ENCODE measurements around the gene UBN2.
"Not testable (repeated sequence)": the region's sequence is repeated elsewhere in the genome, so short reads cannot be mapped to it uniquely, and the experiment has no call there.

UBN2 gene

DNA sequence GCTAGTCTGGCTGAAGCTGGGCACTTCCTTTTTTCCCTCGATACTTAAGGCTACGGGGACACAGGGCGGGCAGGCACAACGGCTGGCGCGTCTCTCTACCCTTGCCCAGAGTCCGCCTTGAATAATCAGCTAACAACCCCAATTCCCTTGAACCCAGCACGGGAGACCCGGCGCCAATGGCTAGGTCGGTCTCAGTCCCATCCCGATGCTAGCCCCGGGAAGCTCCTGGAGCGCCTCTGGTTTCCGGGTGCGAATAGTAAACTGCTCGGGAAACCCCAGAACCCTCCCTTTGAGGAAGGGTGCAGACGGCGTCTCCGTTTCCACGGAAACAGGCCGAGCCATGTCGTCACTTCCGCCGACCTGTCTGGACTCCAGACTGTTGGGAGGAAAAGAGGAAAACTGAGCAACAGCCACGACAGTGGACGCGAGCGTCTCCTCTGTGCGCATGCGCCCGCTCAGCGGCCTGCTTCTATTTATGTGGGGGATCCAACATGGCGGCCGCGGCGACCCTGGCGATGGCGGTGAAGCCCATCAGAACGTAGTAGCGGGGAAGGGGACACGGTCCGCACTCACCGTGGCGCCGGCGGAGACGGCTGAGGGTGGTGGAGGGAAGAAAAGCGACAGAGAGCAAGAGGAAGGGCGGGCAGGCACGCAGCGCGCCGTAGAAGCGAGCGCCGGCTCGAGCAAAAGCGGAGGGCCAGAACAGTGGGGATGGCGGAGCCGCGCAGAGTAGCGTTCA, at the start of gene UBN2:
UBN2 (plus strand) TSS at position 464 of the 739 bp plus-strand sequence; CDS start at position 712, 248 bp downstream.
- peak; percentile 96 to 98 for DNase-seq

DNA sequence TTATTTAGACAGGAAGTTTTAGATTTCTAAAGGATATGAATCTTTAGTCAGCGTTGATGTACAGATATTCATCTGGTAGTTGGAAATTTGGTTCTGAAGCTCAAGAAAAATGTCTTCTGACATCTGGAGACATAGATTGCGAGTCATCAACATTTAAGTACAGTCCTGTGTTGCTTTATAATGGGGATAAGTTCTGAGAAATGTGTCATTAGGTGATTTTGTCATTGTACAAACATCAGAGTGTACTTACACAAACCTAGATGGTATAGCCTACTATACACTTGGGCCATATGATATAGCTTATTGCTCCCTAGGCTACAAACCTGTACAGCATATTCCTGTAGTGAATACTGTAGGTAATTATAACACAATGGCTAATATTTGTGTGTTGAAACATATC, 49.6 kb upstream of the UBN2 start:
- DNase-seq, result no peak

DNA sequence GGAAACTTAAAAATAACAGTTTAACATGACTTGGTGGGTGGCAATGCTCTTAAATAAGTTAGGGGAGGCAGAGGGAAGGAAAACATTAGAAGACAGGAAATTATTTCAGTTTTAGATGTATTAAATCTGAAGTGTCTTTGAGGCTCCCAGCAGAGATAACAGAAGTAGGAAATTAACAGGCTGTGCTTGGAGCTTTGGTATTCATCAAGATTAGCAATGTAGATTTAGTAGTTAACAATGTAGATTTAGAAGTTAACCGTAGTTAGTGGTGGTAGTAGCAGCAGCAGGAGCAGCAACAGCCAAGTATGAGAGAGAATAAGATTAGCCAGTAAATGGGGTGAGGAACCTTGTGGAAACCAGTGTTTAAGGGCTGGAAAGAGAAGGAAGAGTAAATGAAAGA, 48.7 kb upstream of the UBN2 start:
- no peak for DNase-seq

DNA sequence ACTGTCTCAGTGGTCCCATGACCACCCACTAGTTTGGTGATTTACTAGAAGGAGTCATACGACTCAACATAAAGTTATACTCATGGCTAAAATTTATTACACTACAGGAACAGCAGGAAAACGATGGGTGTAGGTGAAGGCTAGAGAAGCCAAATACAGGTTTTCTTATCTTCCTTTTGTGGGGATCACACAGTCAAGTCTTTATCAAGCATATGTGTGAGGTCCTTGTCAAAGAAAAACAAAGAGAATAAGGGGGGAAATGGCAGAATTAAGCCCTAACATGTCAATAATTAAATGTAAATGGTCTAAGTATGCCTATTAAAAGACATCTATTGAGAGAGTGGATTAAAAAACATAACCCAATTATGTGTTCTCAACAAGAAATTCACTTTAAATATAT, 47.8 kb upstream of the UBN2 start:
- DNase-seq, result no peak

DNA sequence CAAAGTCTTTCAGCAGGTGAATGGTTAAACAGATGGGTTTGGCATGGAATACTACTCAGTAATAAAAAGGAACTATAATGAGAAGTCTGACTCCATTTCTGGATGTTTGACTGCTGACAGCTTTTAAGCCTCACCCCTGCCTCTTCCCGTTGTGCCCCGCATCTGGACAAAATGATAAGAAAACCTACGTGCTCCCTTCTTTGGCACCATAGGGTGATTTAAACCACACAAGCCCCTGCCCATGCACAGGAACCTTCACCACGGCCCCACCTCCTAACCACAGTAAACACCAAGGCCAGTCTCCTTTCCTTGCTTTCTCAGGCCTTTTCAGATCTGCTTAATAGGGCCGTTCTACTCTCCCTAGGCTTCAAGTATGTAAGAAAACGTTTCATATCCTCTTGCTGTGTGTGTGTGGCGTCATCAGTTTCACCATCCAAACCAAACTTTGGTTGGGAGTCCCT, 47.1 kb upstream of the UBN2 start:
- no peak for DNase-seq

DNA sequence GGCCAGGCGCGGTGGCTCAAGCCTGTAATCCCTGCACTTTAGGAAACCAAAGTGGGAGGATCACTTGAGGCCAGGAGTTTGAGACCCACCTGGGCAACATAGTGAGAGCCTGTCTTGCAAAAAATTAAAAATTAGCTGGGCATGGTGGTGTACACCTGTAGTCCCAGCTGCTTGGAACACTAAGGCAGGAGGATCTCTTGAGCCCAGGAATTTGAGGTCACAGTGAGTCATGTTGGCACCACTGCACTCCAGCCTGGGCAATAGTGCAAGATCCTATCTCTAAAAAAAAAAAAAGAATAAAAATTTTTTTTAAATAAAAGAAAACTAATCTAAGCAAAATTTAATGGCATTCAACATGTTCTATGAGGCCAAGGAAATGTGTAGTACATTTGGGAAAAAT, 44.9 kb upstream of the UBN2 start:
- DNase-seq, result no peak

DNA sequence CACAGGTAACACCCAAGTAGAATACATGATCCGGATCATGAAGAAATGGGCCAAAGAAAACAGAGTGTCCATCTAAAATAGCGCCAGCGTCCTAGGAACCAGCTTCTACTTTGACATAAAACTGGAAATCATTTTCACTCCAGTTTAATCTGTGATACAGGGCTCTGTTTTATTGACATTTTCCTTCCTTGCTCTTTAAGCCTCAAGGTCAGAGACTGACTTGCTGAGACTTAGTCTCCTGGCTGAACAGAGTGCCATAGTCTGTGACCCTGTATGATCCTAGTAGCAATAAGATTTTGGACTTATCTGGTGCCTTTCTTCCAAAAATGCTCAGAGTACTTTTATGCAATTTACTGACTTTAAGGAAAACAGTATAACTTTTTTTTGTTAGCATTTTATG, 41.7 kb upstream of the UBN2 start:
- no peak for DNase-seq

DNA sequence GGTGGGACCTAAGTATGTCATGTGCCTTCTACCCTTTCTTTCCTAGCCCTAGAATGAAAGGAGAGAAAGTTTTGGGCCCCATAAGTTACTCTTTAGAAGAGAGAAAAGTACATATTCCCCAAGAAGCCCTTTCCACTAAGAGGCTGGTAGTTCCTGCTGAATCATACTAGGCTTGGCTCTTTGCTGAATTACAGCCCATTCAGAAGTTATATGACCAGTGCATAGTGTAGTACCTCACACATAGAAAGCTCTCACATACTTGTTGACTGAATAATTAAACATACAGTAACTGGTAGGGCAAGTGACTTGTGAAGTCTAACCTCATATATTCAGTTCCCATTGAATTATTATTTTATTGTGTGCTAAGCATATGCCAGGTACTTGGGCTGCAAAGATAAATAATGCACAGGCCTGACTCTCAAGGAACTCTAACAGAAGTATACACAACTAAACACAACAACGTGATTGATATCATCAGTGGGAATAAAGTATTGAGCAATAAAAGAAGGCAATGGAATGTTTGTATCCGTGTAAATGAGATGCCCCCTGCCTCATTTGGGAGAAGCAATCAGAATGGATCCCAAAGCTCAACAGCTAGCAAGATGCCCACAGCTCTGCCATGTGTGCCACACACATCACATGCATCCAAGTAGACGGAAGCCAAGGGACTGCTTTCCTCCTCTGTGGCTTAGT, 38.9 kb upstream of the UBN2 start:
- no peak for DNase-seq

DNA sequence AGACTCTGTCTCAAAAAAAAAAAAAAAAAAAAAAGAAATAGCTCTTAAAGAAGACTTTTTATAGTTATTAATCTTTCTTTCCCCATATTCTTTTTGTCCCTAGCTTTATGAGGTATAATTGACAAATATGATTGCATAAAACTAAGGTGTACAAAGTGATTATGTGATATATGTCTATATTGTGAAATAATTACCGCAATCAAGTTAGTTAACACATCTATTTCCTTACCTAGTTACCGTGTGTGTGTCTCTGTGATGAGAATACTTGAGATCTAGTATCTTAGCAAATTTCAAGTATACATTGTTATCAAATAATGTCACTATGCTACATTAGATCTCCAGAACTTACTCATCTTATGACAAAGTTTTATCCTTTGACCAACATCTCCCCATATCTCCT, 30.7 kb upstream of the UBN2 start:
- no peak for DNase-seq

DNA sequence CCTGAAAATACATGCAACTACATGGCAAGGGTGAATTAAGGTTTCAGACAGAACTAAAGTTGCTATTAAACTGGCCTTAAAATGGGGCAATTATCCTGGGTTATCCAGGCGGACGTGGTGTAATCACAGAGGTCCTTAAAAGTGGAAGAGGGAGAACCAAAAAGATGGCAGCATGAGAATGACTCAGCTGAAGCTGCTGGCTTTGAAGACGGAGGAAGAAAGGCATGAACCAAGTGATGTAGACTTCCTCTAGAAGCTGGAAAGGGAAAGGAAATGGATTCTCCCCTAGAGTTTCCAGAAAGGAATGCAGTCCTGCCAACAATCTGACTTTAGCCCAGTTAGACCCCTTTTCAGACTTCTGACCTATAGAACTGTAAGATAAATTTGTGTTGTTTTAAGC, 27.0 kb upstream of the UBN2 start:
- no peak for DNase-seq

DNA sequence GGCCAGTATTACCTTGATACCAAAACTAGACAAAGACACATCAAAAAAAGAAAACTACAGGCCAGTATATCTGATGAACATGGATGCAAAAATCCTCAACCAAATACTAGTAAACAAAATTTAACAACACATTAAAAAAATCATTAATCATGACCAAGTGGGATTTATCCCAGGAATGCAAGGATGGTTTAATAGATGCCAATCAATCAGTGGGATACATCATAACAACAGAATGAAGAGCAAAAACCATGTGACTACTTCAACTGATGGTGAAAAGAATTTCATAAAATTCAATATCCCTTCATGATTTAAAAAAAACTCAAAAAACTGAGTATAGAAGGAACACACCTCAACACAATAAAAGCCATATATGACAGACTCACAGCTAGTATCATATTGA, 25.2 kb upstream of the UBN2 start:
- DNase-seq, result no peak

DNA sequence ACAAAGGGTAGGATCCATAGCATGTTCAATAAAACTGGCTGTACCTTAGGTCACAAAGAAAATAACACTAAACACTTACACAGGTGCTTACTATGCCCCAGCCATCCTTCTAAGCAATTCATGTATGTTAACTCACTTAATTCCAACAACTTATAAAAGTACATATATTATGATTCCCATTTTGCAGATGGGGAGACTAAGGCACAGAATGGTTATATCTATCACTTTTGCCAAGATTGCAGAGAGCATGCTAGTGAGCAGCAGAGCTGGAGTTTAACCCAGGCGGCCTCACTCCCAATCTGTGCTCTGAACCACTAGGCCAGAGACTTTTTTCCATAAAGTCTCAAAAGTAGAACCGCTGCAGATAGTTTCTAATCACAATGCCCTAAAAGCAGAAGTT, 18.9 kb upstream of the UBN2 start:
- DNase-seq, result no peak

DNA sequence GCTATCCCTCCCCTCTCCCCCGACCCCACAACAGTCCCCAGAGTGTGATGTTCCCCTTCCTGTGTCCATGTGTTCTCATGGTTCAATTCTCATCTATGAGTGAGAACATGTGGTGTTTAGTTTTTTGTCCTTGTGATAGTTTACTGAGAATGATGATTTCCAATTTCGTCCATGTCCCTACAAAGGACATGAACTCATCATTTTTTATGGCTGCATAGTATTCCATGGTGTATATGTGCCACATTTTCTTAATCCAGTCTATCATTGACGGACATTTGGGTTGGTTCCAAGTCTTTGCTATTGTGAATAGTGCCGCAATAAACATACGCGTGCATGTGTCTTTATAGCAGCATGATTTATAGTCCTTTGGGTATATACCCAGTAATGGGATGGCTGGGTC, 17.5 kb upstream of the UBN2 start:
- DNase-seq, result not testable (repeated sequence)

DNA sequence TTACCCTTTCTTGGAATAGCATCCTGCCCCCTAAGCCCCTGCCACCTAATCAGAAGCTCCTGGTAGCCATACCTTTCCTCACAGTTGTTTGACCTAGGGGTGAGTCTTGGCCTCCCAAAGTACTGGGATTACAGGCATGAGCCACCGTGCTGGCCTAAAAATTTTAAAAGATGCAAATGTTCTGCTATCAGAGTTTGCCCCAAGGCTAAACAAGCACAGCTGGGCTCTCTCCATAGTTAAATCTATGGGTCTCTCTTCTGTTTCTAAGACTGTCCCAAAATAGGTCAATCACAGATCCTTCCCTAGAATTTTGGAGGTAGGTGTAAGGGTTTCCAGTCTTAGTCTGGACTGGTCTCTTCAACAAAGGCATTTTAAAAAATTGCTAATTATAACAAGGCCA, 12.9 kb upstream of the UBN2 start:
- DNase-seq, result no peak

DNA sequence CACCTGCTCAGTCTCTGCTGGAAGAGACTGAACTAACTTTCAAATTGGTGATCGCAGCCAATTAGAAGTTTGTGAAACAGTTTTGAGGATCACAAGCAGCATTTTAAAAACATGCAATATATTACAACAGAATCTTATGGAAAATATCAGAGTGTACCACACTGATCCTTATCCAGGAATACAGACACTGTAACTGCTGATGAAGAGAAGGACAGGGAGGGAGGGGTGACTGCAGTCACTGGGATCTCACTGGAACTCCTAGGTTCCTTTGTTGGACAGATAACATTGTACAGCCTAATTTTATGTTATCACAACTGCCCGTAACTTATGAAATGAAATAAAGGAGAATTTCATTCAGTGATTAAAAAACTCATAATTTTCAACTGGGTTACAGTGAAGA, 6.8 kb upstream of the UBN2 start:
- DNase-seq, result no peak

DNA sequence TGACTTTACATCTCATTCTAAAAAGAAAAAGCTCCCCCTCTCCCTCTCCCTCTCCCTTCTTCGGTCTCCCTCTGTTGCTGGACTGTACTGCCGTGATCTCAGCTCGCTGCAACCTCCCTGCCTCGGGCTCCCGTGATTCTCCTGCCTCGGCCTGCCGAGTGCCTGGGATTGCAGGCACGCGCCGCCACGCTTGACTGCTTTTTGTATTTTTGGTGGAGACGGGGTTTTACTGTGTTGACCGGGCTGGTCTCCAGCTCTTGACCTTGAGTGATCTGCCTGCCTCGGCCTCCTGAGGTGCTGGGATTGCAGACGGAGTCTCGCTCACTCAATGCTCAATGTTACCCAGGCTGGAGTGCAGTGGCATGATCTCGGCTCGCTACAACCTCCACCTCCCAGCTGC, 6.2 kb upstream of the UBN2 start:
- not testable (repeated sequence) for DNase-seq

DNA sequence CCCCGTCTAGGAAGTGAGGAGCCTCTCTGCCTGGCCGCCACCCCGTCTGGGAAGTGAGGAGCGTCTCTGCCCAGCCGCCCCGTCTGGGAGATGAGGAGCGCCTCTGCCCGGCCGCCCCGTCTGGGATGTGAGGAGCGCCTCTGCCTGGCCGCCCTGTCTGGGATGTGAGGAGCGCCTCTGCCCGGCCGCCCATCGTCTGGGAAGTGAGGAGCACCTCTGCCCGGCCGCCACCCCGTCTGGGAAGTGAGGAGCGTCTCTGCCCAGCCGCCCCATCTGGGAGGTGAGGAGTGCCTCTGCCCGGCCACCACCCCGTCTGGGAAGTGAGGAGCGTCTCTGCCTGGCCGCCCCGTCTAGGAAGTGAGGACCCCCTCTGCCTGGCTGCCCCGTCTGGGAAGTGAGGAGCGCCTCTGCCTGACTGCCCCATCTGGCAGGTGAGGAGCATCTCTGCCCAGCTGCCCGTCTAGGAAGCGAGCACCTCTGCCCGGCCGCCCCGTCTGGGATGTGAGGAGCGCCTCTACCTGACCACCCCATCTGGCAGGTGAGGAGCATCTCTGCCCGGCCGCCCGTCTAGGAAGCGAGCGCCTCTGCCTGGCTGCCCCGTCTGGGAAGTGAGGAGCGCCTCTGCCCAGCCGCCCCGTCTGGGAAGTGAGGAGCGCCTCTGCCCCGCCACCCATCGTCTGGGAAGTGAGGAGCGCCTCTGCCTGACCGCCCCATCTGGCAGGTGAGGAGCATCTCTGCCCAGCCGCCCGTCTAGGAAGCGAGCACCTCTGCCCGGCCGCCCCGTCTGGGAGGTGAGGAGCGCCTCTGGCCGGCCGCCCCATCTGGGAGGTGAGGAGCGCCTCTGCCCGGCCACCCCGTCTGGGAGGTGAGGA, 5.5 kb upstream of the UBN2 start:
- DNase-seq, result not testable (repeated sequence)

DNA sequence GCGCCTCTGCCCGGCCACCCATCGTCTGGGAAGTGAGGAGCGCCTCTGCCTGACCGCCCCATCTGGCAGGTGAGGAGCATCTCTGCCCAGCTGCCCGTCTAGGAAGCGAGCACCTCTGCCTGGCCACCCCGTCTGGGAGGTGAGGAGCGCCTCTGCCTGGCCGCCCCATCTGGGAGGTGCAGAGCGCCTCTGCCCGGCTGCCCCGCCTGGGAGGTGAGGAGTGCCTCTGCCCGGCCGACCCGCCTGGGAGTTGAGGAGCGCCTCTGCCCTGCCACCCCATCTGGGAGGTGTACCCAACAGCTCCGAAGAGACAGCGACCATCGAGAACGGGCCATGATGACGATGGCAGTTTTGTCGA, 4.9 kb upstream of the UBN2 start:
- DNase-seq, result not testable (repeated sequence)

DNA sequence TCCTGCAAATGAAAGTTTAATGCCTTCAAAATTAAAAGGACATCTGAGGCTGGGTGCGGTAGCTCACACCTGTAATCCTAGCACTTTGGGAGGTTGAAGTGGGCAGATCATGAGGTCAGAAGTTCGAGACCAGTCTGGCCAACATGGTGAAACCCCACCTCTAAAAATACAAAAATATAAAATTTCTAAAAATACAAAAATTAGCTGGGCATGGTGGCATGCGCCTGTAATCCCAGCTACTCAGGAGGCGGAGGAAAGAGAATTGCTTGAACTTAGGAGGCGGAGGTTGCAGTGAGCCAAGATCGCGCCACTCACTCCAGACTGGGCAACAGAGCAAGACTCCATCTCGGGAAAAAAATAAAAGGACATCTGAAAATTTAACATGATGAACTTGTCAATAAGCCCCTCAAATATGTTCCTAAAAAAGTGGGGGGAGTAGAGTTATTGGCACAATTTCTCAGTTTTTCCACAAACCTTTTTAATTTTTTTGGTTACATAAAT, 4.0 kb upstream of the UBN2 start:
- not testable (repeated sequence) for DNase-seq

DNA sequence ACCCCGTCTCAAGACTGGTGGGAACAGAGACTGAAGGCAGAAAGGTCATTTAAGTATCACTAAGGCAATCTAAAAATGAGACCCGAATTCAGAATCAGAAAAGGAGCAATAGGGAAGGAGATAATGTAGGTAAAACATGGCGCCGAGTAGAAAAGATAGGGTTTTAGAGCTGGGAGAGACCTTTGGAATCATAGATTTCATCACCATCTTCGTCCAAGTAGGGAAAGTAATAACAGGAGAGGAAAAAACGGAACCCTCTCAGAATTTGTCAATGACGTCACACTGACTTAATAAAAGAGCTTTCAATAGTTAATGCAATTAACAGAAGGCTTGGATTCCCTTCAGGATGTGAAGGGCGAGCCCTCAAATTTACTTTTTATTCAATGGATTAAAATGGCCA, 1.0 kb upstream of the UBN2 start:
- DNase-seq, result no peak

DNA sequence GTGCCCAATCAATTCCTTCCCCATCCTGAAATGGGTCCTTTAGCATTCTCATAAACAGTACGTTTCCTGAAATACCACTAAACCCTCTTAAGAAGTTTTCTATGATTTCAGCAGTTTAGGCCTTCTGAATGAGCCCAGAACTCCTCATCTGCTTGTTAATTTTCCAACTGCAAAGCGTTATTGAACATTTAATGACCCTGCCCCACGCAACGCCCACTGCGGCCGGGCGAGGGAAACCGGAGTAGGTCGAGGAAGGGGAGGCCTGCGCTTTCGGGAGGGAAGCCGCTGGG, 608 bp upstream of the UBN2 start:
- DNase-seq, result peak in 1 of 2 experiments; percentile 34

DNA sequence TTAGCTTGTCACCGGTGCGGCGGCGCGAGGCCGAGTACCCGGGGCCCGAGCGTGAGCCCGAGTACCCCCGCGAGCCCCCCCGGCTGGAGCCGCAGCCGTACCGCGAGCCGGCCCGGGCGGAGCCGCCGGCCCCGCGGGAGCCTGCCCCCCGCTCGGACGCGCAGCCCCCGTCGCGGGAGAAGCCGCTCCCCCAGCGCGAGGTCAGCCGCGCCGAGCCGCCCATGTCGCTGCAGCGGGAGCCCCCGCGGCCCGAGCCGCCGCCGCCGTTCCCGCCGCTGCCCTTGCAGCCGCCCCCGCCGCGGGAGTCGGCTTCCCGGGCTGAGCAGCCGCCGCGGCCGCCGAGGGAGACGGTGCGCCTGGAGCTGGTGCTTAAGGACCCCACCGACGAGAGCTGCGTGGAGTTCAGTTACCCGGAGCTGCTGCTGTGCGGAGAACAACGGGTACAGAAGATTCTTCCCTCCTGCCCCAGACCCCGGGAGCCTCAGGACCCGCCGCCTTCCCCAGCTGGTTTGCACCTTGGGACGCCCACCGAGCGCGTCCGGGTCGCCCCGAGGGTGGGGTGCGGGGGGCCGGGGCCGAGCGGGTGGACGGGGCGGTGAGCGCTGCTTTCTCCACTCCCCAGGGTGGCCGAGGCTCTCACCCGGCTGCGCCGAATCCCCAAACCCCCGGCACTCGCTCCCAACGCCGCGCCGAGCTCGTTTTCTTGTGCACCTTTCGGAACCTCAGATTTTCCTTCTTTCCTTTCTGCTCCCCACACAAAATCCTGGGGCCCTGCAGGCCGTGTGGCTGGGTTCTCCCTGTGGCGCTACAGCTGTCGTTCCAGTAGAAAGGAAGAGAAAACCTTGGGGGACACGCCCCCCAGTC, 708 bp downstream of the UBN2 start:
- no peak for DNase-seq

DNA sequence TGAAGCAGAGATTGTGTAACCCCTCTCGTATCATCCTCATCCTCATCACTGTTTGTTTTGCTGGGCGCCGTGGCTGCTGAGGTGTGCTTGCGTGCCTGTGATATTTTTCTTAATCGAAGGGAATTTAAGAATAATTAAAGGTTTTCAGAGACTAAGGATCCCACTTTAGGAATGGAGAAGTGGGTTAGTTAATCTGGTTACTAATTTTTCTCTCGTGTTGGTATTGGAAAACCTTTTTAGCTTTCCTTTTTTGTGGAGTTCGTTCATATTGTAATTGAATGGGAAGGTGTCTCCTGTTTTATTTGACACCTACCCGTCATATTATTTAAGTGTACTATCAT, 1.3 kb downstream of the UBN2 start:
- DNase-seq, result no peak

Measured in NCI-H1930 (cell line).